Measurements from ENCODE around the gene LONP2. TPM values are rescaled to one million over a fixed set of nuclear protein-coding genes. Genes with fewer than 3 reads are reported as not detected.

Gene LONP2
- total and polyA plus RNA-seq, 2 experiments from 2014 or later = 42.5 to 48.1 TPM

DNA sequence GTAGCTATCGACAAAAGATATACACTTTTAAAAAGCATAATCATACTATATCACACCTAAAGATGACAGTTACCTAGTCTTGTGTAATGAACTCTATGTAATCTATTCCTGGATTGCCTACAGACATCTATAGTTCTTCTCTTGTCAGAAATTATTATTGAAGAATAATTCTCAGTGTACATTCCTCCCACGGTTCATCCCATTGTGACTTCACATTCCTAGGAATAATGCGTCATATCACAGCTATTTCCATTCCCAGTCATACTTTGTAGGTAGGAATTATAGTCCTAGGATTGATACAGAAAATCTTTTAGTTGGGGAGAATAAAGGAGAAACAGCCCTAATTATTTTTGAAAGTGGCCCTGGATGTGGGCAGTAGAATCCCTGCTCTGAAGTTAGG lies 47.2 kb downstream of the LONP2 start:
- Histone ChIP-seq H3K27ac (no peak overlapping the region), H3K36me3 (peaks cover 9% of the 10 kb centered on the region), H3K9me3 (ENCODE audit: low read depth) (no peaks in the 10 kb centered on the region), H3K27me3 (no peaks in the 10 kb centered on the region), H3K4me3 (no peak overlapping the region), H3K4me1 (ENCODE audit: low read depth) (no peaks in the 10 kb centered on the region)
- DNase-seq (ENCODE audit: low read depth in 1 of 2, low spot score in 1 of 2) = no peak
- TF ChIP-seq, protein P1, sequence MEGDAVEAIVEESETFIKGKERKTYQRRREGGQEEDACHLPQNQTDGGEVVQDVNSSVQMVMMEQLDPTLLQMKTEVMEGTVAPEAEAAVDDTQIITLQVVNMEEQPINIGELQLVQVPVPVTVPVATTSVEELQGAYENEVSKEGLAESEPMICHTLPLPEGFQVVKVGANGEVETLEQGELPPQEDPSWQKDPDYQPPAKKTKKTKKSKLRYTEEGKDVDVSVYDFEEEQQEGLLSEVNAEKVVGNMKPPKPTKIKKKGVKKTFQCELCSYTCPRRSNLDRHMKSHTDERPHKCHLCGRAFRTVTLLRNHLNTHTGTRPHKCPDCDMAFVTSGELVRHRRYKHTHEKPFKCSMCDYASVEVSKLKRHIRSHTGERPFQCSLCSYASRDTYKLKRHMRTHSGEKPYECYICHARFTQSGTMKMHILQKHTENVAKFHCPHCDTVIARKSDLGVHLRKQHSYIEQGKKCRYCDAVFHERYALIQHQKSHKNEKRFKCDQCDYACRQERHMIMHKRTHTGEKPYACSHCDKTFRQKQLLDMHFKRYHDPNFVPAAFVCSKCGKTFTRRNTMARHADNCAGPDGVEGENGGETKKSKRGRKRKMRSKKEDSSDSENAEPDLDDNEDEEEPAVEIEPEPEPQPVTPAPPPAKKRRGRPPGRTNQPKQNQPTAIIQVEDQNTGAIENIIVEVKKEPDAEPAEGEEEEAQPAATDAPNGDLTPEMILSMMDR (IDR thresholded peaks at IDR 0.05; ENCODE audit: low read depth, low read length) = no peak

DNA sequence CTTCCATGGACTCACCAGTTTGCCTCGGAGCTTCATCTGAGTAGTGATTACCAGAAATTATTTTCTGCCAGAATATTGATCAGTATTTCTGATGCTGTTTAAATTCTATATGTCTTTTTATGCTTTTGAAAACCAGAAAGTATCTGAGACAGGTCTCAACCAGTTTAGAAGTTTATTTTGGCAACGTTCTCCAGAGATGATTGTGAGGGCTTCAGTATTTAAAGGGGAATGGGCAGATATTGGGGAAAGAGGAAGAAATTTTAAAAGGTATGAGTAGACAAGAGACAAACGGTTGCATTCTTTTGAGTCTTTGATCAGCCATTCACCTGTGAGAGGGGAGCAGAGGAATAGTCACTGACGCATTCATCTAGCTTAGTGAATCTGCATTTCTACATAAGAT lies 47.7 kb downstream of the LONP2 start:
- Histone ChIP-seq H3K27ac (no peak overlapping the region), H3K27me3 (no peaks in the 10 kb centered on the region), H3K4me1 (ENCODE audit: low read depth) (no peaks in the 10 kb centered on the region), H3K9me3 (ENCODE audit: low read depth) (no peaks in the 10 kb centered on the region), H3K4me3 (no peak overlapping the region), H3K36me3 (peaks cover 7% of the 10 kb centered on the region)
- DNase-seq (ENCODE audit: low read depth in 1 of 2, low spot score in 1 of 2) = no peak
- TF ChIP-seq, protein P1 (IDR thresholded peaks at IDR 0.05; ENCODE audit: low read depth, low read length) = no peak

DNA sequence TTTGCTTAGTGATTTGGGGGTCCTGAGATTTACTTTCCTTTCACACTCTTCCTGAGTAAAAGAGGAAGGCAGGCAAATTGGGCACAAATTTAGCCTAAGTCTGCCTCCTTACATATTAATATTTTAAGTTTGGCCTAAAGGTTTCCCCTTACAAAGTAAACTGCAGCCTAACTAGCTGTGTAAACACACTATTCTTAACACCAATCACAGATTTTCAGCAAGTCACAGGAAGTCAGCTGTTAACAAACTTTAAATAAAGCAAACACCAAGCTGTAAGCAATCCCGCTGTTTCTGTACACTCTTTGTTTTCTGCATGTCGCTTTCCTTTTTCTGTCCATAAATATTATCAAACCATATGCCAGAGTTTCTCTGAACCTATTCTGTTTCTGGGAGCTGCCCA lies 48.4 kb downstream of the LONP2 start:
- peaks cover 14% of the 10 kb centered on the region for H3K36me3 ChIP-seq
- no peak overlapping the region for H3K4me3 ChIP-seq
- no peak for DNase-seq (ENCODE audit: low read depth in 1 of 2, low spot score in 1 of 2)
- TF ChIP-seq, protein P1 (IDR thresholded peaks at IDR 0.05; ENCODE audit: low read depth, low read length) = no peak
- no peaks in the 10 kb centered on the region for H3K4me1 ChIP-seq (ENCODE audit: low read depth)
- H3K9me3 ChIP-seq (ENCODE audit: low read depth) = no peaks in the 10 kb centered on the region
- H3K27me3 ChIP-seq = no peaks in the 10 kb centered on the region
- no peak overlapping the region for H3K27ac ChIP-seq

DNA sequence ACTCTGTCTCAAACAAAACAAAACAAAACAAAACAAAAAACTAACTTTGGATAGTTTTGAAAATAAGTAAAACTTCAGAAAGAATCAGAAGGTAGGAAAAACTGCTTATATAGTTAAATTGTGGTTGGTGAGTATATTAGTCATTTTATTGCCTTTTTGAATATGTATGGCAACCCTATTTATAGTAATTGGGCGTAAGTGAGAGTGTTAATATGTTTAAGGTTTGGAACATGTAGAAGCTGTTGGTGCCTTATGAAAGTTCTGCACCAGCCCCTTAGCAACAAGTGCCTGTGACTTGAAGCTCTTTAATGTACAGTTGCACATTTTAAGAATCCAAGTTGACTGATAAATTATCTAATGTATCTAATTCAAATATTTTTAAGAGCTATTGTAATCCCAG lies 50.6 kb downstream of the LONP2 start:
- H3K27me3 ChIP-seq = no peaks in the 10 kb centered on the region
- no peak overlapping the region for H3K4me3 ChIP-seq
- no peak for DNase-seq (ENCODE audit: low read depth in 1 of 2, low spot score in 1 of 2)
- H3K9me3 ChIP-seq (ENCODE audit: low read depth) = no peaks in the 10 kb centered on the region
- no peaks in the 10 kb centered on the region for H3K4me1 ChIP-seq (ENCODE audit: low read depth)
- TF ChIP-seq, protein P1 (IDR thresholded peaks at IDR 0.05; ENCODE audit: low read depth, low read length) = no peak
- no peak overlapping the region for H3K27ac ChIP-seq
- H3K36me3 ChIP-seq = peaks cover 23% of the 10 kb centered on the region

DNA sequence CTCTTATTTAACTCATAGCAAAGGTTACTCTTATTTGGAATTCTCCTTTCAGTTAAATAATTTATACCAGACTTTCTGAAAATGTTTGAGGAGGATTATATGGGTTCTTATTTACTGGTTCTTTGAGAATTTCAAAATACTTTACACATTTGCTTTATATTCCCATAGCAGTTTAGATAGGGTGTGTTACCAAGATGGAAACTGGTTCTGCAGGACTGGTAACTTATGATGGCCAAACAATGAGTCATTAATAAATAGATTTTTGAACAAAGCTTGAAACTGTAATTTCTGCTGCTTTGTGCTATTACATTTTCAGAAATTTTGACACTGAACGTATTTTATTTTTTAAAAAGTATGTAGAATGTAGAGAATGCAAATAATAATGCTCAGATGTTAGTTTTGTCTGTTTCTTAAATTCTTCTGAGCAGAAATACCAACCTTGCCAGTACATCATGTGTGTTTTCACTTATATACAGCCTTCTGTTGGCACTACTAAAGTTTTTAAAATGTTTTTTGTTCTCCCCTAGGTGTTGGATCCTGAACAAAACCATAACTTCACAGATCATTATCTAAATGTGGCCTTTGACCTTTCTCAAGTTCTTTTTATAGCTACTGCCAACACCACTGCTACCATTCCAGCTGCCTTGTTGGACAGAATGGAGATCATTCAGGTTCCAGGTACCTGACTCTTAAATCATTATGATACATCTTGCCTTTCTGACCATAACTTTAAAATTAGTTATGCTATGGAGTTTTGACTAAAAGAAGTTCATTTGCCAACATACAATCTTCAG lies 51.6 kb downstream of the LONP2 start:
- Histone ChIP-seq H3K9me3 (ENCODE audit: low read depth) (no peaks in the 10 kb centered on the region), H3K4me1 (ENCODE audit: low read depth) (no peaks in the 10 kb centered on the region), H3K4me3 (no peak overlapping the region), H3K36me3 (peaks cover 25% of the 10 kb centered on the region), H3K27me3 (no peaks in the 10 kb centered on the region), H3K27ac (no peak overlapping the region)
- TF ChIP-seq, protein P1 (IDR thresholded peaks at IDR 0.05; ENCODE audit: low read depth, low read length) = no peak
- DNase-seq (ENCODE audit: low read depth in 1 of 2, low spot score in 1 of 2) = no peak

All from cardiac muscle cell (in vitro differentiated cells and primary cell).